Hepatocyte (in vitro differentiated cells): Measurements from ENCODE around the gene TRANK1. TPM values are rescaled to one million over a fixed set of nuclear protein-coding genes. Genes with fewer than 3 reads are reported as not detected.

Source experiments
- DNase-seq: peaks from one replicate; pipeline ENCODE4 v3.0.0-alpha.2; 2016; ENCODE audit warnings: low spot score
- H2AFZ ChIP-seq: fragments of 200-600 bp; sonication (generic); 2 replicates; pipeline ENCODE4 v1.6.0; 2016; ENCODE audit warnings: antibody characterized with exemption, mild to moderate bottlenecking
- H3K27ac ChIP-seq: fragments of 200-600 bp; sonication (generic); 2 replicates; pipeline ENCODE4 v1.5.1; 2016; ENCODE audit warnings: mild to moderate bottlenecking
- H3K27me3 ChIP-seq: fragments of 200-600 bp; sonication (generic); 2 replicates; pipeline ENCODE4 v1.6.1; 2016
- H3K36me3 ChIP-seq: fragments of 200-600 bp; sonication (generic); replicated peaks from 2 replicates; pipeline ENCODE4 v1.5.1; 2016; ENCODE audit warnings: low read depth; ENCODE audit not compliant: insufficient read depth
- H3K4me1 ChIP-seq: fragments of 200-600 bp; sonication (generic); 2 replicates; pipeline ENCODE4 v1.5.1; 2016; ENCODE audit warnings: mild to moderate bottlenecking, moderate library complexity; ENCODE audit not compliant: insufficient read depth
- H3K4me2 ChIP-seq: fragments of 200-600 bp; sonication (generic); 2 replicates; pipeline ENCODE4 v1.6.0; 2016
- H3K4me3 ChIP-seq: fragments of 200-600 bp; sonication (generic); 2 replicates; pipeline ENCODE4 v1.5.1; 2016; ENCODE audit warnings: mild to moderate bottlenecking
- H3K79me2 ChIP-seq: fragments of 200-600 bp; sonication (generic); 2 replicates; pipeline ENCODE4 v1.6.0; 2017; ENCODE audit warnings: mild to moderate bottlenecking
- H3K9me2 ChIP-seq: fragments of 200-600 bp; sonication (generic); replicated peaks from 2 replicates; pipeline ENCODE4 v1.6.0; 2017; ENCODE audit warnings: mild to moderate bottlenecking; ENCODE audit not compliant: insufficient read depth
- H3K9me3 ChIP-seq: fragments of 200-600 bp; sonication (generic); 2 replicates; pipeline ENCODE4 v1.5.1; 2016; ENCODE audit warnings: low read depth, mild to moderate bottlenecking
- H4K20me1 ChIP-seq: fragments of 200-600 bp; sonication (generic); 2 replicates; pipeline ENCODE4 v1.6.0; 2016; ENCODE audit warnings: mild to moderate bottlenecking; ENCODE audit not compliant: insufficient read depth, poor library complexity, severe bottlenecking
- EZH2 ChIP-seq: fragments of 200-600 bp; sonication (generic); IDR thresholded peaks from 2 replicates; pipeline ENCODE4 v1.6.1; 2016; ENCODE audit warnings: antibody characterized with exemption, mild to moderate bottlenecking, borderline replicate concordance
- EZH2phosphoT487 ChIP-seq: fragments of 200-600 bp; sonication (generic); IDR thresholded peaks from one replicate; pipeline ENCODE4 v1.6.1; 2018; ENCODE audit warnings: antibody characterized with exemption, mild to moderate bottlenecking, low read depth, moderate library complexity; ENCODE audit not compliant: unreplicated experiment, severe bottlenecking
- WGBS: methylation state at CpG from one replicate; pipeline ENCODE4 v1.1.6; 2016; ENCODE audit warnings: low lambda C conversion rate; ENCODE audit errors: missing lambda C conversion rate; 5-methylcytosine and 5-hydroxymethylcytosine counted together
- polyA plus RNA-seq: library from polyadenylated mRNA; unstranded; fragments of >200 nt; fragmentation: Nextera tagmentation; extraction: Ambion mirVana; gene quantifications from 2 replicates; pipeline ENCODE4 v1.2.1, GENCODE V29; 2016
- total RNA-seq: library from RNA; depleted of rRNA; stranded (reverse); fragments of >200 nt; gene quantifications from 2 replicates; pipeline ENCODE4 v1.2.3, GENCODE V29; 2014
- TF ChIP-seq, protein P1 (sequence below): fragments of 200-600 bp; sonication (generic); IDR thresholded peaks from 2 replicates; pipeline ENCODE4 v1.5.1; 2016; ENCODE audit warnings: antibody characterized with exemption, mild to moderate bottlenecking; ENCODE audit not compliant: poor library complexity

Gene TRANK1
- total and polyA plus RNA-seq, 2 experiments from 2014 or later = 8.5 to 19.9 TPM

DNA sequence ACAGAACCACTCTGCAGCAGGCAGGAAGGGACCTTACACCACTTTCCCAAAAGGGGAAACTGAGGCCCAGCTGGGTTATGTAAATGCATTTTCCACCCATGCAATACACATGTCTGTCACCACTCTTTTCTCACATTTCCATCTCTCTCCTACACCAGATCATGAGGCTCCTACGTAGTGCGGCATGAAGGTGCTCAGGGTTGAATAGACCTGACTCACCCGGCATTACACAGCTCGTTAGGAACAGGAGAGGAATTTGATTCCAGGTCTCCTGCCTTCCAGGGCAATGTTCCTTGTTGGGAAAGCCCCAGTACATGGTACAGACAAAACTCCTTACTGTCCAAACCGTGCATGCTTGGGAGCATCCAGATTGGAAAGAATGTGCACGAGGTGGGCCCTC lies 118.6 kb downstream of the TRANK1 start:
- Histone ChIP-seq H3K9me2 (no peaks in the 10 kb centered on the region), H3K9me3 (no peaks in the 10 kb centered on the region), H3K79me2 (no peaks in the 10 kb centered on the region), H3K36me3 (no peaks in the 10 kb centered on the region), H2AFZ (no peak overlapping the region), H3K27ac (no peak overlapping the region), H3K4me2 (no peak overlapping the region), H4K20me1 (no peaks in the 10 kb centered on the region), H3K4me1 (no peaks in the 10 kb centered on the region), H3K27me3 (no peaks in the 10 kb centered on the region), H3K4me3 (no peak overlapping the region)
- no peak for DNase-seq
- no peak for TF ChIP-seq EZH2phosphoT487
- no peak for TF ChIP-seq EZH2
- TF ChIP-seq, protein P1, sequence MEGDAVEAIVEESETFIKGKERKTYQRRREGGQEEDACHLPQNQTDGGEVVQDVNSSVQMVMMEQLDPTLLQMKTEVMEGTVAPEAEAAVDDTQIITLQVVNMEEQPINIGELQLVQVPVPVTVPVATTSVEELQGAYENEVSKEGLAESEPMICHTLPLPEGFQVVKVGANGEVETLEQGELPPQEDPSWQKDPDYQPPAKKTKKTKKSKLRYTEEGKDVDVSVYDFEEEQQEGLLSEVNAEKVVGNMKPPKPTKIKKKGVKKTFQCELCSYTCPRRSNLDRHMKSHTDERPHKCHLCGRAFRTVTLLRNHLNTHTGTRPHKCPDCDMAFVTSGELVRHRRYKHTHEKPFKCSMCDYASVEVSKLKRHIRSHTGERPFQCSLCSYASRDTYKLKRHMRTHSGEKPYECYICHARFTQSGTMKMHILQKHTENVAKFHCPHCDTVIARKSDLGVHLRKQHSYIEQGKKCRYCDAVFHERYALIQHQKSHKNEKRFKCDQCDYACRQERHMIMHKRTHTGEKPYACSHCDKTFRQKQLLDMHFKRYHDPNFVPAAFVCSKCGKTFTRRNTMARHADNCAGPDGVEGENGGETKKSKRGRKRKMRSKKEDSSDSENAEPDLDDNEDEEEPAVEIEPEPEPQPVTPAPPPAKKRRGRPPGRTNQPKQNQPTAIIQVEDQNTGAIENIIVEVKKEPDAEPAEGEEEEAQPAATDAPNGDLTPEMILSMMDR = no peak
- WGBS = 98% methylated on average over 6 of the region's 6 CpGs

DNA sequence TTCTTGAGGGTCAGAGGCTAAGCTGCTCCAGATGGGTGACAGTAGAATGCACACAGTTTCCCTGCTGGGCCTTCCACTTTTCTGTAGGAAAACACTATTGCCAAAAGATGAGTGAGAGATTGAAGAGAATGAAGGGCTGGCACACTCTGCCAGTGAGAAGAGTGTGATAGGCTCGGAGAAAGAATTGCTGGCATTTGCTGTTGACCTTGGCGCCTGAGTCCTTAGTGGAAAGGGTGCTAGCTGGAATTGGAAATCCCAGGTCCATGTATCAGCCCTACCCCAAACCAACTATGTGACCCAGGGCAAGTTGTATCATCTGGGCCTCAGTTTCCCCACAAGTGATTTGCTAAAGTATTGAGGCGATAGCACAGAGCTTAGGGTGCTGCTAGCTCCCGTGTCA lies 120.4 kb downstream of the TRANK1 start:
- Histone ChIP-seq H3K4me2 (no peak overlapping the region), H3K79me2 (no peaks in the 10 kb centered on the region), H3K4me3 (no peak overlapping the region), H3K27me3 (no peaks in the 10 kb centered on the region), H3K36me3 (no peaks in the 10 kb centered on the region), H4K20me1 (no peaks in the 10 kb centered on the region), H3K9me3 (no peaks in the 10 kb centered on the region), H3K27ac (no peak overlapping the region), H2AFZ (no peak overlapping the region), H3K4me1 (no peaks in the 10 kb centered on the region), H3K9me2 (no peaks in the 10 kb centered on the region)
- no peak for TF ChIP-seq EZH2phosphoT487
- TF ChIP-seq, protein P1 = no peak
- TF ChIP-seq EZH2 = no peak
- no peak for DNase-seq
- WGBS = 91% methylated on average over 4 of the region's 4 CpGs

DNA sequence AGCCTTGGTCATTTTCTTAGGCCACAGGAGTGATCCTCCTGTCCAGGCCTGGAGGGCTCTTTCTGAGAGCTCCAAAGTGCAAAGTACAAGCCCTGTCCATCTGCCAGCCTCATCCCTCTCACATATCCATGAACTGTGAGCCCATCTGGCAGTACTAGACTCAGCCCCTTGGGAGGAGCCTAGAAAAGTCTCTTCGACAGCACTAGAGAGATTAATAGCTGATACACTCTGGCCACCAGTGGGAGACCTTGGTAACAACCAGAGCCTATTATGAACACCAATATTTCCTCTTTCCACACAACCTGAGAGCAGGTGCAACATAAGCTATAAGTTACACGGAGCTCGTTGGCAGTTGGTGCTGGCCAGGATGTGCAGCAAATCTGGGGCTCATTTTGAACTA lies 121.0 kb downstream of the TRANK1 start:
- no peaks in the 10 kb centered on the region for H3K79me2 ChIP-seq
- no peak for TF ChIP-seq EZH2phosphoT487
- TF ChIP-seq EZH2 = no peak
- TF ChIP-seq, protein P1 = no peak

DNA sequence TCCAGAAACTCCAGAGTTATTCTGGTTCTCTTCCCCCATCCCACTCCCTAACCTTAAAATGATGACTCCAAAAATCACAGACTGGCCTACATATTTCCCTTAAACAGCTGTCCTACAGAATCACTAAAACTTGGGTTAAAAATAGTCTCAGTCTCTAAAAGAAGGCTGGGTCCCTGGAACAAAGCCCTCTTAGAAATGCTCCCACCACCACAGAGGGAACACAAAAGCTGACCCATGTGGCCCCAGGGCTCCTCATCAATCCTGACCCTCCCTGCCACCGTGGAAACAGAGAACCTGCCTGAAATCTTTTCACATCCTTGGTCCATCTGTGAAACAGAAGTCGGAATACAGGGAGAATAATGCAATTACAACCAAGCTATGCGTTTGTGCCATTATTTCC lies 124.8 kb downstream of the TRANK1 start:
- no peak overlapping the region for H3K27ac ChIP-seq
- no peak overlapping the region for H3K4me2 ChIP-seq
- no peak overlapping the region for H3K4me3 ChIP-seq
- H3K36me3 ChIP-seq = no peaks in the 10 kb centered on the region
- TF ChIP-seq, protein P1 = no peak
- TF ChIP-seq EZH2 (no peak), EZH2phosphoT487 (no peak)
- H4K20me1 ChIP-seq = no peaks in the 10 kb centered on the region
- no peak for DNase-seq
- no peak overlapping the region for H2AFZ ChIP-seq
- no peaks in the 10 kb centered on the region for H3K9me2 ChIP-seq
- WGBS = 91% methylated on average over 3 of the region's 3 CpGs
- H3K79me2 ChIP-seq = no peaks in the 10 kb centered on the region
- H3K27me3 ChIP-seq = no peaks in the 10 kb centered on the region
- H3K4me1 ChIP-seq = no peaks in the 10 kb centered on the region
- H3K9me3 ChIP-seq = no peaks in the 10 kb centered on the region

More for the DNA sequence above, 121.0 kb downstream of the TRANK1 start:
- WGBS = 88% methylated on average over 3 of the region's 3 CpGs
- Histone ChIP-seq H3K27ac (no peak overlapping the region), H3K27me3 (no peaks in the 10 kb centered on the region), H2AFZ (no peak overlapping the region), H3K4me1 (no peaks in the 10 kb centered on the region), H3K4me3 (no peak overlapping the region), H3K9me2 (no peaks in the 10 kb centered on the region), H3K9me3 (no peaks in the 10 kb centered on the region), H3K36me3 (no peaks in the 10 kb centered on the region), H4K20me1 (no peaks in the 10 kb centered on the region), H3K4me2 (no peak overlapping the region)
- no peak for DNase-seq
